DLD1 (cell line): ENCODE data around the gene AIRE.

ENCODE experiments used
- in situ Hi-C: cut with HindIII; loops from 2 replicates; pipeline ENCODE4 v1.10.0; 2017; ENCODE audit warnings: low sequenced_read_pairs

AIRE gene

GRCh38 chr21:44322621-44323325 is 37.1 kb downstream of the AIRE start:
- in situ Hi-C loops: no loop called here

- in situ Hi-C loops: no loop called here
Measured at GRCh38 chr21:44323591-44323990, 37.9 kb downstream of the AIRE start.

GRCh38 chr21:44324106-44324853 is 38.6 kb downstream of the AIRE start:
- in situ Hi-C loops: no loop called here

GRCh38 chr21:44324854-44325107 is 39.1 kb downstream of the AIRE start:
- in situ Hi-C loops: no loop called here

- in situ Hi-C loops: no loop called here
Measured at GRCh38 chr21:44325386-44326271, 40.0 kb downstream of the AIRE start.

GRCh38 chr21:44326272-44326647 is 40.6 kb downstream of the AIRE start:
- in situ Hi-C loops: no loop called here

GRCh38 chr21:44326716-44327602 is 41.3 kb downstream of the AIRE start:
- in situ Hi-C loops: no loop called here

GRCh38 chr21:44327603-44327974 is 41.9 kb downstream of the AIRE start:
- in situ Hi-C loops: no loop called here

GRCh38 chr21:44328242-44328895 is 42.7 kb downstream of the AIRE start:
- in situ Hi-C loops: no loop called here

- in situ Hi-C loops: no loop called here
Measured at GRCh38 chr21:44329086-44329889, 43.6 kb downstream of the AIRE start.

- in situ Hi-C loops: loop anchor here (10.0 kb wide), 1 partner anchor 155 kb away; no protein-coding TSS in a partner anchor
Measured at GRCh38 chr21:44329971-44330681, 44.5 kb downstream of the AIRE start.

GRCh38 chr21:44330698-44331097 is 45.0 kb downstream of the AIRE start:
- in situ Hi-C loops: loop anchor here (10.0 kb wide), 1 partner anchor 154 kb away; no protein-coding TSS in a partner anchor

- in situ Hi-C loops: loop anchor here (10.0 kb wide), 1 partner anchor 154 kb away; no protein-coding TSS in a partner anchor
Measured at GRCh38 chr21:44331209-44331608, 45.5 kb downstream of the AIRE start.

GRCh38 chr21:44331650-44332307 is 46.1 kb downstream of the AIRE start:
- in situ Hi-C loops: loop anchor here (10.0 kb wide), 1 partner anchor 153 kb away; no protein-coding TSS in a partner anchor

GRCh38 chr21:44332383-44332782 is 46.7 kb downstream of the AIRE start:
- in situ Hi-C loops: loop anchor here (10.0 kb wide), 1 partner anchor 152 kb away; no protein-coding TSS in a partner anchor

GRCh38 chr21:44332965-44333364 is 47.3 kb downstream of the AIRE start:
- in situ Hi-C loops: loop anchor here (10.0 kb wide), 1 partner anchor 152 kb away; no protein-coding TSS in a partner anchor

GRCh38 chr21:44333509-44334328 is 48.0 kb downstream of the AIRE start:
- in situ Hi-C loops: loop anchor here (10.0 kb wide), 1 partner anchor 151 kb away; no protein-coding TSS in a partner anchor
